GM12801 (cell line): ENCODE measurements around the gene B9D2.

Experiments used
- CTCF ChIP-seq: IDR thresholded peaks from one replicate; pipeline ENCODE4 v1.5.1; 2011; ENCODE audit warnings: control low read depth; ENCODE audit not compliant: insufficient read length; ENCODE audit errors: extremely low read depth

B9D2 gene

GRCh38 chr19:41320185-41320518 lies 43.8 kb downstream of the B9D2 start:
- TF ChIP-seq CTCF = no peak

GRCh38 chr19:41319500-41320184 lies 44.3 kb downstream of the B9D2 start:
- TF ChIP-seq CTCF = no peak

GRCh38 chr19:41318696-41319499 lies 45.1 kb downstream of the B9D2 start:
- no peak for TF ChIP-seq CTCF

- no peak for TF ChIP-seq CTCF
Observed at GRCh38 chr19:41316306-41316920, 47.5 kb downstream of the B9D2 start.

- TF ChIP-seq CTCF = no peak
Observed at GRCh38 chr19:41311613-41312012, 52.3 kb downstream of the B9D2 start.

GRCh38 chr19:41311072-41311471 lies 52.9 kb downstream of the B9D2 start:
- TF ChIP-seq CTCF = no peak

- TF ChIP-seq CTCF = no peak
Observed at GRCh38 chr19:41310033-41310831, 53.7 kb downstream of the B9D2 start, which contains the start of gene CCDC97. Gene CCDC97 (plus strand): TSS chr19:41310172. CDS start chr19:41310311, 139 bp downstream.
